ENCODE data around the gene MFAP5. TPM values are rescaled to one million over a fixed set of nuclear protein-coding genes. Genes with fewer than 3 reads are reported as not detected.

The MFAP5 gene
- total RNA-seq, 1 donor from 2014 or later: 2.8 TPM

- Histone ChIP-seq H3K4me3 (peak overlapping the region; percentile 3), H3K27me3 (no peaks in the 10 kb centered on the region), H3K4me1 (no peaks in the 10 kb centered on the region), H3K36me3 (no peaks in the 10 kb centered on the region), H3K27ac (peak overlapping the region; percentile 12), H3K9me3 (no peaks in the 10 kb centered on the region)
- no peak for TF ChIP-seq CTCF (IDR thresholded peaks at IDR 0.05)
- intact Hi-C loops (cut with DNase I): loop anchor here (10.0 kb wide), 1 partner anchor 143 kb away; the partner anchor contains the start of gene A2ML1
- ATAC-seq (peak; percentile 77), DNase-seq (no peak)
Measured at GRCh38 chr12:8681129-8681884, 18.7 kb upstream of the MFAP5 start.

- Histone ChIP-seq H3K27me3 (no peaks in the 10 kb centered on the region), H3K9me3 (no peaks in the 10 kb centered on the region), H3K4me1 (no peaks in the 10 kb centered on the region), H3K4me3 (no peak overlapping the region), H3K36me3 (no peaks in the 10 kb centered on the region), H3K27ac (no peak overlapping the region)
- no peak for ATAC-seq
- no peak for TF ChIP-seq CTCF (IDR thresholded peaks at IDR 0.05)
- no peak for DNase-seq
- intact Hi-C loops (cut with DNase I): loop anchor here (10.0 kb wide), 1 partner anchor 144 kb away; the partner anchor contains the start of gene A2ML1
Measured at GRCh38 chr12:8680533-8680932, 17.9 kb upstream of the MFAP5 start.

- Histone ChIP-seq H3K4me3 (no peak overlapping the region), H3K27me3 (no peaks in the 10 kb centered on the region), H3K4me1 (no peaks in the 10 kb centered on the region), H3K27ac (no peak overlapping the region), H3K9me3 (no peaks in the 10 kb centered on the region), H3K36me3 (no peaks in the 10 kb centered on the region)
- no peak for DNase-seq
- no peak for ATAC-seq
- intact Hi-C loops (cut with DNase I): loop anchor here (10.0 kb wide), 1 partner anchor 366 kb away; no protein-coding TSS in a partner anchor
- no peak for TF ChIP-seq CTCF (IDR thresholded peaks at IDR 0.05)
Measured at GRCh38 chr12:8678661-8679111, 16.1 kb upstream of the MFAP5 start.

- no peaks in the 10 kb centered on the region for H3K4me1 ChIP-seq
- no peak for TF ChIP-seq CTCF (IDR thresholded peaks at IDR 0.05)
Measured at GRCh38 chr12:8677362-8677761, 14.7 kb upstream of the MFAP5 start.

GRCh38 chr12:8676651-8677050 lies 14.0 kb upstream of the MFAP5 start:
- TF ChIP-seq CTCF (IDR thresholded peaks at IDR 0.05): no peak
- DNase-seq: no peak
- Histone ChIP-seq H3K9me3 (no peaks in the 10 kb centered on the region), H3K4me1 (no peaks in the 10 kb centered on the region), H3K36me3 (no peaks in the 10 kb centered on the region), H3K4me3 (no peak overlapping the region), H3K27ac (no peak overlapping the region), H3K27me3 (no peaks in the 10 kb centered on the region)
- ATAC-seq: no peak
- intact Hi-C loops (cut with DNase I): loop anchor here (10.0 kb wide), 1 partner anchor 368 kb away; no protein-coding TSS in a partner anchor

More at GRCh38 chr12:8677362-8677761, 14.7 kb upstream of the MFAP5 start:
- no peaks in the 10 kb centered on the region for H3K27me3 ChIP-seq
- H3K9me3 ChIP-seq: no peaks in the 10 kb centered on the region
- H3K27ac ChIP-seq: no peak overlapping the region
- ATAC-seq (no peak), DNase-seq (no peak)
- no peaks in the 10 kb centered on the region for H3K36me3 ChIP-seq
- no peak overlapping the region for H3K4me3 ChIP-seq
- intact Hi-C loops (cut with DNase I): loop anchor here (10.0 kb wide), 1 partner anchor 367 kb away; no protein-coding TSS in a partner anchor

Data from upper lobe of right lung (tissue), 1 donor.